HG03066 (cell line): ENCODE measurements around the gene SIGLEC14.

Experiments
- ATAC-seq: cut with Tn5 transposase; IDR thresholded peaks from one replicate; pipeline ENCODE4 v1.9.1; 2021; ENCODE audit warnings: low read depth; ENCODE audit not compliant: unreplicated experiment

SIGLEC14 gene

DNA sequence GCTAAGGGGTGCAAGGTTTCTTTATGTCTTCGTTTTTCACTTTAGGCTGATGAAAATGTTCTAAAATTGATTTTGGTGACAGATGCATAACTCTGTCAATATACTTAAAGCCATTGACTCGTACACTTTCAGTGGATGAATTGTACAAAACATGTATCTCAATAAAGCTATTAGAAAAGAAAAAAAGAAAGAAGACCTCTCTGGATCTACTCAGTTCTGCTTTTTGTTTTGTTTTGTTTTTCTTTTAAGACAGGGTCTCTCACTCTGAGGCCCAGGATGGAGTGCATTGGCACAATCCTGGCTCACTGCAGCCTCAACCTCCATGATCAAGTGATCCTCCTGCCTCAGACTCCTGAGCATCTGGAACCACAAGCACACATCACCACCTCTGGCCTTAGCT lies 19.9 kb downstream of the SIGLEC14 start:
- ATAC-seq: no peak

DNA sequence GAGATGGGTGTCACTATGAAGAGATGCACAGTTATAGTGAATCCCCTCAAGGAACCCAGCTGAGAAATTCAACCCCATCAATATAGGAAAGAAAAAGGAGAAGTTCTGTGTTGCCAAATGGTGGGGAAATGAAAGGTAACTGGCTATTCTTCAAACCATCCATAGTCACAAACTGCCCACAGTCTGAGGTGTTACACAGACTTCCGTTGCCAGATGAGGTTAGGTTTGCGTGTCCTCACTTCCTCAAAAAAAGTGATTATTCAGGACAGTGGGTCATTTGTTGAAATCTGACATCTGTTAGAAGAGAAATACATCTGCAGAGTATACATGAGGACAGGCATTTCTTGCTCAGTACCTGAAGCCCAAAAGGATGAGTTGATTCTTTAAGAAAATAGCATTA lies 25.4 kb downstream of the SIGLEC14 start:
- no peak for ATAC-seq

DNA sequence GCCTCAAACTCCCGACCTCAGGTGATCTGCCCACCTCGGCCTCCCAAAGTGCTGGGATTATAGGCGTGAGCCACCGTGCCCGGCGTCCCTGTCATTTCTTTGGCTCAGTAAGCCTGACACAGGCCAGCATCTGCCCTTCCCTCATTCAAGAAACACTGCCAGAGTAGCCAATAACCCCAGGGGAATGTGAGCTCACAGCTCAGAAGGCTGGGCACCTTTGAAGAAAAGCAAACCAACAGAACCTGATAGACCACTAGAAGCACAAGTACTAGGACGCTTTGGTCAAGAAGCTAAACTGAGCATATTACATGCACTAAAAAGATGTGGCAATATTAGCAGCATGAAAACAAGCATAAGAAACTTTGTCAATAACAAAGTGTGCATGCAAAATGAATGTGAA lies 30.6 kb downstream of the SIGLEC14 start:
- ATAC-seq: no peak

DNA sequence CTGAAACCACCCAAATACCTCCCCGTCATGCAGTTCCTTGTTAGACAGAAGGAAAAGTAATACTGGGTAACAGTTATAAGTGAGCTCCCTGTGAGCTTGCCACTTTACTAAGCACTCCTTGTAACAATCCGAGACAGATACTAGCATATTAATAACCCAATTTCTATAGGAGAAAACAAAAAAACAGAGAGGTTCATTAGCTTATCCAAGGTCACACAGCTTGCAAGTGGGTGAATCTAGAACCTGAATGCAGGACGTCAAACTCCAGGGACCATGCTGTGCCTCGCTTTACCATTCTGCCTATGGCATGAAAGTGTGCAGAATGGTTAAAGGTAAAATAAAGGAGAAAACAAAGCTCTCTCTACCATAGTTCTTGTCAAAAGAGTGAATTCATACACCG lies 31.8 kb downstream of the SIGLEC14 start:
- ATAC-seq: no peak

DNA sequence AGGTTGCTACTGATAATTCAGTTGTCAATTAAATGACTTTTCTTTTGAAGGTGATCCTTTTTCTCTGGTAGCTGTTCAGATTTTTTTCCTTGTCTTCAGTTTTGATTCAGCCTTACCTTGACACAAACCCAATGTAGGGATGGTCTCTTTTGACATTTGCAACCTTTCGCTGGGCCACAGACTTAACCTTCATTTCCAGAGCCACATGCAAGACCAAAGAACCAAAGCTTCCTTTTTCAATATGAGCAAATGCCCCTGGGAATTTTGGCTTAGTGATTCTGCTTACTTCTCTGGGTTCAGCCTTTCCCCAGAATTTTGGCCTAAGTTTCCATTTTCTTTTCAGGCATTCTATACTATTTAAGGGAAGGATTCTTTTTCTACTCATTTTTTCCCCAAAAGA lies 36.0 kb downstream of the SIGLEC14 start:
- ATAC-seq: no peak

DNA sequence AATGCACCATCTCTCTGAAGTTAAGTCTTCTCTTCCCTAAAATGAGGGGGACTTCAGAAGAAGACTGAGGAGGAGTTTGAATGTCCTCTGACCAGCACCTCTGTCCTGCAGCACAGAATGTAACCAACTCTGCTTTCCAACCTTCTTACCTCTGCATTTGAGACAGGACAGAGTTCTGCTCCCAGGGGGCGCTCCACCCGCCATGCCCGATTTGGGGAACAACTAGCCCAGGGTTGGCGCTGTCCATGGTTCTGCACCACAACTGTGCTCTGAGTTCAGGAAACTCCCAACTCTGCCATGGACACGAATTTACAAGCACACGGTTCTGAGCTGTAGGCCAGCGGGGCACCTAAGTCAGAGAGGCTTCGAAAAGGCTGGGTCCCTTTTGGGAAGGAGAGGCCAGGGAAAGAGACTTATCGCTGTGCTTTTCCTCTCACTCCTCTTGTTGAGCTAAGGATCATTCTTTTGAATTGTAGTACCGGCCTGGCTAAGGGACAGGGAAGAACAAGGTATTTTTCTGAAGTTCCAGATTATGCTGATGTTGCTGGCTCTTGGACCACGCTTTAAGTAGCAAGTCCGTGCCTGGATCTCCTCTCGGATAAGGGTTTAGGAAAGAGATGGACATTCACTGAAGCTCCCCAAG lies 38.6 kb downstream of the SIGLEC14 start:
- ATAC-seq: no peak

DNA sequence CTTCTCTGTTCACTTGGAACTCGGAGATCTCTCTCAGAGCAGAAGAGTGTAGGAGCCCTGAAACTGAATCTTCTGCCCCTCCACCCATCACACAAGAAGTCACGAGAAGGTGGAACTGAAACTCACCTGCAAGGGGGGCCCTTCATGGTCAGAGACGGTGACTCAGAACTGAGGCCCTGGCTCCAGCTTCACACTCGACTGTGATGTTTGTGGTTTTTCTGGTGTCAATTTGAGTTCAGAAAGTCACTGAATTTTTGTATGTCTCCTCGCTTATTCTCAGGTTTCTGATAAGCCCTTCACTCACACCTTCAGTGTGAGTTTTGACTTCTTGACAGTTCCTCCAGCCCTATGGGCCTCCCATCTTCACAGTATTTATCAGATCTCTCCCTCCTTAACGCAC lies 39.5 kb downstream of the SIGLEC14 start:
- ATAC-seq: peak; percentile 93

DNA sequence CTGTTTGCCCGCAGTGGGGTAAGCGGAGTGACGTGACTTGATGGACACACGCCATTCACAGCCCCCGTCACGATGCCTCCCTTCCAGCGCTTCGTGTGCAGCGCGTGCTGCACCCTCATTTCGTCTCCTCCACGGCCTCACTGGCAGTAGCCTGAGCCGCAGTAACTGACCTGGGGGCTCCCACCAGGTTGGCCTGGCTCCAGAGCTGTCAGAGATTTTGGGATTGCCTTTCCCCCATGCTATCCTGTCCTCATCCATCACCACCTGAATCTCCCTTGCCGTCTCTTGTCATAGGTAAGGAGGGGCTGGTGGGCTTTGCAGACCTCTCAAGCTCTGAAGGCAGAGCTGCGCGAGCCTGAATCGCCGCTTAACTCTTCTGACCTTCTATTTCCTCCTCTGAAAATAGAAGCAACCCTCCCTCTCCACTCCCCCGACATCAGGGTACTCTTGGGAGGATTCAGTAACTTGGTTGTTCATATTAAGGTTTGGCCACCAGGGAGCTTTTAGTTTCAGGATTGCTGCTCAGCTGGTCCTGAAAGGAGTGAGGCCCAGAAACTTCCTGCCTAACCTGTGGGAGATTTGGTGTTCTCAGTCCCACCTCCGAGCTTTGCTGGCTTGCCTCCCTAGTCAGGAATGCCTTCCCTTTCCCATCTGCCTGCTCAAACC lies 44.3 kb downstream of the SIGLEC14 start:
- no peak for ATAC-seq

DNA sequence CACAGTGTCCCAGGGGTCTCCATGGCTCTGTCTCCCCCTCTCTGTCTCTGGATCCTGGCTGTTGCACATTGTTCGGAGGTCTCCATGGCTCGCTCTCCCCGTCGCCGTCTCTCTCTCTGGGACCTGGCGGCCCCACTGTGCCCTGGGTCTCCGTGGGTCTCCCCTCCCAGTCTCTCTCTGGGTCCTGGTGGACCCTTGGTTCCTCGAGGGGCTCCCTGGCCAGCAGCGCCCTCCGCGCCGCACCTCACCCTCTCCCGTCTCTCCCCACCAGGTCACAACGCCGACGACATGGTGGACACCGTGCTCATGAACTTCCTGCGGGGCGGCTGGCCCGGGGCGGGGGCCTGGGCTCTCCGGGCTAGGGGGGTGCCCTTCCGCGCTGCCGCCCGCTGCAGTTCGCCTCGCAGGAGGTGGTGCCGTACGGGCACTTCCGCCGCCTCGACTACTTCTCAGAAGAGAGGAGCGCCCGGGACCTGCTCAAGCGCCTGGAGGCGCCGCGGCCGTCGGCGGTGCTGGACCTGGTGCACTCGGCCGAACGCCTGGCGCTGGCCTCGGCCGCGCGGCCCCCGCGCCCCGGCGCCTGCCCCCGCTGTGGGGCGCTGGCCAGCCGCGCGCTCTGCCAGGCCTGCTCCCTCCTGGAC lies 45.6 kb downstream of the SIGLEC14 start:
- no peak for ATAC-seq

DNA sequence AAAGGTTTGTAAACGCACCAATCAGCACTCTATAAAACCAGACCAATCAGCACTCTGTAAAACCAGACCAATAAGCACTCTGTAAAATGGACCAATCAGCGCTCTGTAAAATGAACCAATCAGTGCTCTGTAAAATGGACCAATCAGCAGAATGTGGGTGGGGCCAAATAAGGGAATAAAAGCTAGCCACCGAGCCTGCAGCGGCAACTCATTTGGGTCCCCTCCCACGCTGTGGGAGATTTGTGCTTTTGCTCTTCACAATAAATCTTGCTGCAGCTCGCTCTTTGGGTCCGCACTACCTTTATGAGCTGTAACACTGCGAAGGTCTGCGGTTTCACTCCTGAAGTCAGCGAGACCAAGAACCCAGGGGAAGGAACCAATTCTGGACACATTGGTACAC lies 47.5 kb downstream of the SIGLEC14 start:
- no peak for ATAC-seq

DNA sequence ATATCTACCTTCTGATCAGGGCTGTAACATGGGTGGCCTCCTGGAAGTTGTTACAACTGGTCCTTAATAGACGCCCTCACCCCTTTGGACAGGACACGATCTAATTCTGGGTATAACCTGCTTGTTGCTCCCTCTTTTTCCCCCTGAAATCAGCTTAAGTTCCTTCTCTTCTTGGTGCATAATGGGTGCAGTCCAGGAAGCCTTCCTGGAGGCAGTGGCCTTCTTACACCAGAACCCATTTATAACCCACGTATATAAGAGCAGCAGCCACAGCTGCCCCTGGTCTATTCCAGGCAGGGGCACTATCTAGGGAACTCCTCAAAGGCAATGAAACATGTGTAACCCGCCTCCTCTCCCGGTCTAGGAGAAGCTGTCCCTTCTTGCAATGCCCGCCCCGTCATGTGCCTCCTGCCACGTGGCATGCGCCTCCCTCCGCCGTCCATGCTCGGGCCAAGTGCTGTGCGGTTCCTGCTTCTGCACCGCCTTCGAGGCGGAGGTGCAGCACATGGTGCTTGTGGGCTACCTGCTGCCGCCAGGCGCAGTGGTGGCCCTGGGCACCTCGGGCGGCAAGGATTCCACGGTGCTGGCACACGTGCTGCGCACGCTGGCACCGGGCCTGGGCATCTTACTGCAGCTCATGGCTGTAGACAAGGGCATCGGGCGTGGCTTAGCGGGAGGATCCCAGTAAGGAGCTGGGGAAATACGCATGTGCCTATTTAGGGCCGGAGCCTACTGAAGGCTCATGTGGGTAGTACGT lies 48.3 kb downstream of the SIGLEC14 start:
- ATAC-seq: no peak

DNA sequence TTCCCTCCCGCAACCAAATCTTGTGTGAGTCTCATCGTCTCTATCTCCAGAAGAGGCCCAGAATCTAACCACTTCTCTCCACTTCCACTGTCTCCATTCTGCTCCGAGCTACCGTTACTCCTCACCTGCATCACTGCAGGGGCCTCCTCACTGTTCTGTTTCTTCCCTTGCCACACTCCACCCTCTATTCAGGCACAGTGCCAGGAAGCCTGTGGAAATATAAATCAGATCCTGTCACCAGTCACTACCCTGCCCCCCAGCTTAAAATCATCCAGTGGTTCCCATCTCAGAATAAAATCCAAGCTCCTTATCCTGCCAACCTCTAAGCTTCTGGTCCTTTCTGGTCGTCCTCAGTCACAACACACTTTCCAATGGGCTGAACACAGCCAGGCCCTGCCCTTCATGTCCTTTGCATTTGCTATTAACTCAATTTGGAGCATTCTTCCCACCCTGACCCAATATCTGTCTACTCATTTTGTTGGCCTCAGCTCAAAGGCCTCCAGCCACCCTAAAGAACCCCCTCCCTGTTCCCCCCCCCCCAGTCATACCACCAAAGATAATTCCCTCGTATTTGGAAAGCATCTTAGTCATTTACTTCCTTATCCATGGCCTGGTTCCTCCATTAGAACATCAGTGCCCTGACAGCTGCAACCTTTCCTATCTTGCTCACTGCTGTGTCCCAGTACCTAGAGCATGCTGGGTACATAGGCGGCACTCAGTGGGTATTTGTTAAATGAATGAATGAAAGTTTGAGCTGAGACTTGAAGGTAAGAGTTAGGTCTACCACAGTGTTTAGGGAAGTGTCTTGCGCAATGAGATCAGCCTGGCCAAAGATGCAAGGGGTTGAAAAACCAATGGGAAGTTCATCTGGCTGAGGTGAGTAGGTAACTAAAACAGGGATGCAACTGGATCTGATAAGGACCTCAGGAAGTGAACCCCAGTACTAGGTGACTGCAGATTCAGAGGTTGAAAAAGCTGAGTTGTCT lies 51.1 kb downstream of the SIGLEC14 start:
- ATAC-seq: no peak

DNA sequence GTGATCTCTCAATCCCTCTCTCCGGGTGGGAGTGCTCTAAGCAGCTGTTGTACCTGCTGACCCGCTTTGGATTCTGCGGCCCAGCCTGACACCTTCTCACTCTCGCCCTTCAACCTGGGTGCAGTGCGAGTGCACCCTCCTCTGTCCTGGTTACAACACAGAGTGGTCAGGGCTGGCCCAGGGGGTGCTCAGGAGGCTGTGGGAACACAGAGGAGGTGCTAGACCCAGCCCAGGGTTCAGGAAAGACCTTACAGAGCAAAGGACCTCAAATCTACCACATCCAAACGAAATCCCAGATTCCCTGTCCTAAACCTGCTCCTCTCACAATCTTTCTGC lies 51.9 kb downstream of the SIGLEC14 start:
- no peak for ATAC-seq

DNA sequence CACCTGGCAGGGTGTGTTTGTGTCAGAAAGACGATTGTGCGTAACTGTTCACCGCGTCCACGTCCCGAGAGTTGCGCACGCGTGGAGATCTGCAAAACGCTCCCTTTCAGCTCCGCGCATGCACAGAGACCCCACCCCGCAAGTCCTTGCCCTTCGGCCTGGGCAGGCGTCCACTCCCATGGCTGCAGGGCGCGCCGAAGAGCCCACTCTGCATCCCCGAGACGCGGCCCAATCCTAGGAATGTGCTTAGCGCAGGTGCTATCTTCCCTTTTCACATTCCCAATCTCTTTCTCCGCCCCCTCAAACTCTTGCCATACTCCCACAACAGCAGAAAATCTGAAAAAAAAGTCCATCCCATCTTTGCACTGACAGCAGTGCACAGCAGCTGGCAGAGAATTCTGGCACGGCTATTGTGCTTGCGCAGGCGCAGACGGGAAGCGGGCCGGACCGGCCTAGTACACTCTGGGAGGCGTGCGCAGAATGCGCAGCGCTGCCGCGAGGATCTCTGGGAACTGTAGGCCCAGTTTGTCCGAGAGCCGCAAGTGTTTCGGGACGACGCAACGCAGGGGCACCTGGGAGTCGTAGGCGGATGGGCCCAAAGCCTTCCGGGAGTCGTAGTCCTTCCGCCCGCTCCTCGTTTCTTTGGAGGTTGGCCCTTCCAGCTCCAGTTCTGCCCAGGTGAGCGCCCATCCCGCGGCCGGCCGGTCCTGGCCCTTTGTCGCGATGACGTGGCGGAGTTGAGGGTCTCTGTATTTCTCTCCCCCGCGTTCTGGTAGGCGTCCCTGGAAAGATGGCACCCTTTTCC lies 52.5 kb downstream of the SIGLEC14 start:
- peak; percentile 97 for ATAC-seq

DNA sequence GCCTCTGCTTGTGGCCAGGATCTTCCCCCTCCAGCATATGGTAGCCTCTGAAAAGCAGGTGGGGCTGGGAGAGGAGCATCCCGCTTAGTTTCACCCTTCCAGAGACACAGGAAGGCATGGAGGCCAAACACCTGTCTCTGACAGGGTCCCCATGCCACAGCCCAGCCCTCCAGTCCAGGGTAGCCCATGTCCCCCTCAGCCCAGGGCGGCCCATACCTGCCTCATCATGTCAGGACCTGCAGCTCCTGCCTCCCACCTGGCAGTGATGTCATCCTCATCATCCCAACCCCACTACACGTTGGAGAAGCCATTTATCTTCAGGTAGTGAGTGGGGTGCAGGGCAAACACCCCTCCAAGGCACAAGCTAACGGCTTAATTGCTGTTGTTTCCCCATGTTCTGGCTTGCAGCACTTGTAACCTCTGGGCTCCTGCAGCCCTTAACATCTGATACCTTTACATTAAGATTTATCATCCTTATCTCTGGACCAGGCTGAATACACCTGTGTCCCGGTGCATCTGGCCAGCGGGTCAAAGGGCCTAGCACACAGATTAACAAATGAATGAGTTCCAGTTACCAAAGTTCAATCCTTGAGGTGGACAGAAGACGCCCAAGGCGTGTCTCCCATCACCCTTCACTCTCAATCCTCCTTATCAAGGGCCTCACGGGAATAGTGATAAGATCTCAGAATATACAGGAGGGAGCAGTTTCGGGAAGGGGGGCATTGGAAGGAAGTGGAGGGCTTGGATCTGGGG lies 53.3 kb downstream of the SIGLEC14 start:
- ATAC-seq: no peak
